Activated CD4-positive, alpha-beta T cell treated with anti-CD3 and anti-CD28 coated beads, Interleukin-2, amount 50 U/mL, for 24 hours (primary cell): ENCODE results near the gene SCARF2.
"Not testable (repeated sequence)": the region's sequence is repeated elsewhere in the genome, so short reads cannot be mapped to it uniquely, and the experiment has no call there.

ENCODE experiments used
- DNase-seq, 2 donors: peaks; one replicate each; pipeline ENCODE4 v3.0.0-alpha.2; 2020; ENCODE audit warnings: low read depth in 1 of 2, low spot score in 1 of 2

SCARF2 gene

DNA sequence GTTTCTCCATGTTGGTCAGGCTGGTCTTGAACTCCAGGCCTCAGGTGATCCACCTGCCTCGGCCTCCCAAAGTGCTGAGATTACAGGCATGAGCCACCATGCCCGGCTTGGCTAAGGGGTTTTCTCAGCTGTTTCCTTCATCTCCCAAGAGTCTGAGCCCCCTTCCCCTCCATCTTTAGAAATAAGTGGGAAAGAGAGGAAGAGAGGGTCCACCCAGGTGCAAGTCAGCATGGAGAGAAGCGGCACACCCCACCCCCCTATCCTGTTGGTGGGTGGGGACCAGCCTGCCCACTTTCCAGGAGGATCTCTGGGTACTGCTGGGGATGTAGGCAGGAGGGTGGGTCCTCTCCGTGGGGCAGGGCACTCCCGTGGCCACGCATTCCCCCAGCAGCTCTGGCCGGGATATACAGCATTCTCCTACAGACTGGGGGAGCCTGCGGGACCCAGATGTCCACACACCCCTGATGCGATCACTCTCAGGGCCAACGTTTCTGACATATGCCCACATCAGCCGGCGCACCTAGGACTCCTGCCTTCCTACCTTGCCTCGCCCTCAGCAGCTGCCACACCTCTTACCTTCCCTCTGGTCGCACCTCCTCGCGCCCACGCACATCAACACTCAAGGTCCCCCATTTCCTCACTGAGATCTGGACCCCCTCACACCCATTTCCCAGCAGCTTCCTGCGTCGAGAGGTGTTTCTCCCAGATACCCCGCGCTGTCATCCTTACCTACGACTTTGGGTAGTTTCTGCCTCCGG, 8.9 kb downstream of the SCARF2 start:
- DNase-seq: no peak

DNA sequence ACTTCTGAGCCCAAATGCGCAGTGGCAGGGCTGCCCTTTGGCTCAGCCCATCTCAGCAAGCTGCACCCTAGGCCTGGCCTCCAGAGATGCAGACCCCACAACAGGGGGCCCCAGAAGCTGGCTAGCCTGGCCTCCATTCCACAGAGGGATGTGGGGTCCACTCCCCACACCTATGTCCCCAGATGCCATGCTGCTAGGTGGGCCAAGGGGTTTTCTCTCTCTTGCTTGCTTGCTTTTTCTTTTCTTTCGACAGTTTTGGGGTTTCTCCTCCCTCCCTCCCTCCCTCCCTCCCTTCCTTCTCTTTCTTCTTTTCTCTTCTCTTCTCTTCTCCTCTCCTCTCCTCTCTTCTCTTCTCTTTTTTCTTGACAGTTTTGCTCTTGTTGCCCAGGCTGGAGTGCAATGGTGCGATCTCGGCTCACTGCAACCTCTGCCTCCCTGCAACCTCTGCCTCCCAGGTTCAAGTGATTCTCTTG, 9.6 kb downstream of the SCARF2 start:
- DNase-seq: no peak

DNA sequence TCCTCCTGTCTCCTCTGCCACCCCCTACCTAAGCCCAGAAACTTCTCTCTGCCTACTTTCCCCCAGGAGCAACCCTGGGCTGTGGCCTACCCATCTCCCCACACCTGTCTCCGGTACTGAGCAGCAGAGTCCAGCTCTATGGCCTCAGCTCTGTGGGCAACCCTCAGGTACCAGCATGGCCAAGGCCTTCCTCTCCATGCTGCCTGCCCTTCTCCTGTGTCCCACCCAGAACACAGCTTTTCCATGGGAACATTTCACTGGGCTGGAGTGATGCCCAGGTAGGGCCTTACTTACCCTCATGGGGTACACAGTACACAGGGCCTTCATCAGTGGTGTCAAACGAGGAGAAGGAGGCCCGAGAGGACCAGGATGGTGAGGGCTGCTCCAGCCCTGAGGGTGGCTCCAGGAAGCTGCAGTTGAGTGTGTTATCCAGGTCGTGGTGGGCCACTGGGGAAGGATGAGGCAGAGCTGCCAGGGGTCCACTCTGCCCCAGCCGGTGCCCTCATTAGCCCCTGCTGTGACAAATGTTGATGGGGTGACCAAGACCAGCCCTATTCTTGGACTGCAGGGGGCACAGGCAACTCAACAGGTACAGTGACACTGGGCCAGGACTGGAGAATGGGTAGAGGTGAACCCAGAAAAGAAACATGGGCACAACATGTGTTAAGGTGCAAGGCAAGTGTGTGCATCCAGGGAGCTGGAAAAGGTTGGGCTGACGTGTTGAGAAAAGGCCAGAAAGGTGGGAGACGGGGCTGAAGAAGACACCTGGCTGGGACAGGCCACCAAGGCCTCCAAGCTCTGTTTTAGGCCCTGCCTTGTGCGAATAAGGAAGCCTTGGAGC, 10.3 kb downstream of the SCARF2 start:
- DNase-seq: no peak

DNA sequence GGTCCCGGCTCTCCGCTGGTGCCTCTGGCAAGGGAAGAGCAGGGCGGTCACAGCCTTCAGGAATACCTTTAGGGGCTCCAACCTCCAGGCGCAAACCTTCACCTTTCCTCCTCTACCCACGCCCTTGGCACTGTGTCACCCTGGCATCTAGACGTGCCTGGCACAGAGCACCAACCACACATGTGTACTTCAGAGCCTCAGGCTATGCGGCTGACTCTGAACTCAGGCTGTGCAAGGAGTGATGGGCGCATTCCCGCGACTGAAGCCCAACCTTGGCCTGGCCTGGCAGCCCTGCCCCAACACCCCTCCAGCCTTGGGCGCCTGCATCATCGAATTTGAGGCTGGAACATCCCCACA, 11.4 kb downstream of the SCARF2 start:
- DNase-seq: no peak

DNA sequence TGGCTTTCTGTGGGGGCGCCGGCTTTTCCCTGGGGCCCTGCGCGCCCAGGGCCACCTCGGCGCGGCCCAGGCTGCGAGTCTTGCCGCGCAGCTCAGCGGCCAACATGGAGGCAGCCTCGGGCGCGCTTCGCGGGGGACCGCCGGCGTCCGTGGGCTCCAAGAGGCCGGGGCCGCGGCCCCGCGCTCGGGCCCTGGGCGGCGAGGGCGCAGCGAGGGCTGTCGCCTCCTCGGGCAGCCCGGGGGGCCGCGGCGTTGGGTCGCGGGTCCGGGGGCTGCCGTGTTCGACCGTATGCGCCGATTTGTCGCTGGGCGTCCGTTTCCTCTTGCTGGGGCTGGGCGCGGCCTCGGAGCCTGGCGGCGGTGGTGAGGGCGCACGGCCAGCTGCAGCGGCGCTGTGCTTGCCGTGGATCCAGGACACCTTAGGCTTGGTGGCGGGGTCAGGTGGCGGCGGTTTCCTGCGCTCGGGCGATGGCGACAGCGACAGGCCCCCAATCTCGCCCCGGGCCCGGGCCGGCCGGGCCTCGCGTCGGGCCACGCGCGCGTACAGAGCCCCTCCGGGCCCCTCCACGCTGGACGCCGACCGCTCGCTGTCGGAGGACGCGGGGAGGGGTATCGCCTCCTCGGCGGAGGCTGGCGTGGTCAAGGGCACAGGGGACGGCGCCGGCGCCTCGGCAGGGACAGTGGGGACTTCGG, 11.9 kb downstream of the SCARF2 start:
- DNase-seq: no peak

DNA sequence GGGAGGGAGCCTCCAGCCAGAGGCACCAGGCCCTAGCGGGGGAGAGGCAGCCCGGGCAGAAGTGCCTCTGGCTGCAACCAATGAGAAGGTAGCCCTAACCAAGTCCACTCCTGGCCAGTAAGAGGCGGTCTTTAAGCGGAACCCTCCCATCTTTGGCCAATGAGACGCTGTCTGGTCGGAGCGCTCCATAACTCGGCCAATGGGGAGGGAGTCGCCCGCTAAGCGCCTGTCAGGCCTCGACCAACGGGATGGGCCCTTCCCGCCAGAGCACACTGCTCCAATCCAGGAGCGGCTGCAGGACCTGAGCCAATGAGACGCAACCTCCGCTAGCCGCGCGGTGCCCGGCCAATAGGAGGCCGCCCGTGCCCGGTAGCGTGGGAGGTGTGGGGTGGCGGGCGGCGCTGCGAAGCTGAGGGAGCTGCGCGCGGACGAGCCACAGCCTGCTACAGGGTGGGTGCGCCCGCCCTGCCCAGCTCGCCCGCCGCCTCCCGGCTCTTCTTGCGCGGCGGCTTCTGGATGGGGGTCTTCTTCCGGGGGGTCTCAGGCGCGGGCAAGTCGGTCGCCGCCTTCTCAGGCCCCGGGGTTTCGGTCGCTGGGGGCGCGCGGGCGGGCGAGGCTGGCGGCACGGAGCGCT, 12.6 kb downstream of the SCARF2 start:
- DNase-seq: no peak

DNA sequence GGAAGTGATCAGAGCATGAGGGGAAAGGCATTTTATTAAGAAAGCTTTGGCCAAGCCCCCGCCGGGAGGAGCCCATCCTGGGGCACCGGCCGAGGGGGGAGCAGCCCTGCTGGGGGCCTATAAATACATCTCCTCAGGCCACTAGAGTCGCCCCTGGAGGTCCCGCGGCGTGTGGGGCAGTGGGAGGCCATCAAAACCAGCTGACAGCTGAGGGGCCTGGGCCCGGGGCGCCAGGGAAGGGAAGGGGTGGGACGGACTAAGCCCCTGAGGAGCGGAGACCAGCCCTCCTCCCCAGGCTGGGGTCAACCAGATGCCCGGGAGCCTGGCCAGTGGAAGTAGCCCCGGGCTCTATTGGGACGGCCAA, 13.1 kb downstream of the SCARF2 start:
- DNase-seq: no peak

DNA sequence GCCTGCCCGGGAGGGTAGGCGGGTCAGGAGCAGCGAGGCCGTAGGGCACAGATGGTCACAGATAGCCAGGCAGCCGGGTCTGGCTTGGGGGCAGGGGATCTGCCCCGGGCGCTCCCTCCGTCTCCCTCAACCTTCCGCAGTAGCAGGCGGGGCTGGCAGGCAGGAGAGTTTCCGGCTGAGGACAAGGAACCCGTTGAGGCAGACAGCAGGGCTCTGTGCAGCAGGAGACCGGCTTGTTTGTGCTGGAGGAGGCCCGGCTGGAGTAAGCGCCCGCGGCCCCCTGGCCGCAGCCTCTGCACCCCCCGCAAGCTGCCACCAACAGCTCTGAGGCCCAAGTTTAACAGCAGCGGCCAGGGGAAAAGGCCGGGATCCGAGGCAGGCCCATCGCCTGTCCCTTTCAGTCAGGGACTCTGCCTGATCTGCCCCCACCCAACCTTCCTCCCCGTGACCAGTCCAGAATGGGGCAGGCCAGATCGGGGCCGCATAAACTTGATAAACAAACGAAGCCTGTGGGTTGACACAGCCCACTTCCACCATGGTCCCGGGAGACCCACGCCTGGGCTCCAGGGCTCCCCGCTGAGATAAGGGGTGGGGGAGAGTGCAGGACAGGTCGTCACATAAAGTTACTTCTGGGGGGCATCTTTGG, 13.6 kb downstream of the SCARF2 start:
- DNase-seq: no peak

DNA sequence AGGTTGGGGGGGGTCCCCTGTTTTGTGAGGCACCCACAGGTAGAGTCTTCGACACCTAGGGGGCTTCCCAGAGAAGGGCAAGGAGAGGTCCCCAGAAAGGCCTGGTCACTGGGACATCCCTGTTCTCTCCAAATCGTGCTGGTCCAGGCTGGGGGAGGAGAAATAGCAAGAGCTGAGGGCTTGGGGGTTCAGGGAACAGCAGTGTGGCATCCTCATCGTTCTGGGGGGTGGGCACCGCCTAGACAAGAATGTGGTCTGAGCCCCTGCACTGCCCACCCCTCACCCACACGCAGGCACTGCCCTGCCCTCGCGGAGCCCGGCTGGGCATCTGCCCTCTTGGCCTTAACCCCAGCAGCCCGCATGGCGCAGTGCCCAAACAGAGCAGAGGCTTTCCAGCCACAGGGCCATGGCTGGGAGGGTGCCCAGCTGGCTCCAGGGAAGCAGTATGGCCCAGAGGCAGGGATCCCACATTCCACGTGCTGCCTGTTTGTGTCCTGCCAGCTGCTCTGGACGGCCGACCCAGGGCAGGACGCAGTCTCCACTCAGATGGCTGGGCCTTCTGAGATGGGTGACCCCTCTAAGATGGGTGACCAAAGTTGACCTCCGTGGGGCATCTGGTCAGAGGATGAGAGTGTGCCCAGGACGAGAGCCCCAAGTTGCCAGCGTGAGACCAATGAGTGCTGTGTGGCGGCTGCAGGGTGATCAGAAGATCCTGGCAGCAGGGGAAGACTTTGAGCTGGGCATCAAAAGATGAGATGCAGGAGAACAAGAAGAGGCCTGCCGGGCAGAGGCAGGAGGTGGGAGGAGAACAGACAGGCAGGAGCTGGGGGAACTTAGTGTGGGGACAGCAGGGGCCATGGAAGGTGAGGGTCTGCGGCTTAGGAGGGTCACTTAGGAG, 14.4 kb downstream of the SCARF2 start:
- no peak for DNase-seq

DNA sequence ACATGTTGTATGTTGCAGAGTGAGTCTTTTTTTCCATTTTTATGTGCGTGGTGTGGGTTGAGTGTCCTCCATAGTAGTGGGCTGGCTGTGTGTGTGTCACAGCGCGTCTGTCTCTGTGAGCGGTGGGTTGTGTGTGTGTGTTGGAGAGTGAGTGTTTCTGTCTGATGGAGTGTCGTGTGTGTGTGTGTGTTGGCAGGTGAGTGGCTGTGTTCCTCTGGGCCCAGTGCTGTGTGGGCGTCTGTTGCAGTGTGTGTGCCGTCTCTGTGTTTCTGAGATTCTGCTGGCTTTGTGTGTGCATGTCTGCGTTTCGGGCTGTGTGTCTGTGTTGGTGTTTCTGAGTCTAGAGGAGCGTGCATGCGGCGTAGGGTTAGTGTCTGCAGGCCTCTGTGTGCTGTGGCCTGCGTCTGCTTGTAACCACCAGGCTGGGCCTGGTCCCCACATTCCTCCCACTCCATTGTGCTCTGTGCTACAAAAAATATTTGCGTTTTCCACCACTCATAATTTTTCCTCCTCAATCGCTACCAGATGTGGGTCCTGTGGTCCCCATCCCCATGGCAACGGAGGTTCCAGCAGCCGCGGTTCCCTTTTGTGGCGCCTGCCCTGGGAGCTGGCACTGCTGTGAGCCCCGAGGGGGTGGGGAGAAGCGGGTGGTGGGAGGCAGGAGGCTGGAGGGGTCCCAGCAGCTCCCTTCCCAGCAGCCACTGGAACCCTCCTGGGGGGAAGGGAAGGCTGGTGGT, 15.2 kb downstream of the SCARF2 start:
- DNase-seq: no peak

DNA sequence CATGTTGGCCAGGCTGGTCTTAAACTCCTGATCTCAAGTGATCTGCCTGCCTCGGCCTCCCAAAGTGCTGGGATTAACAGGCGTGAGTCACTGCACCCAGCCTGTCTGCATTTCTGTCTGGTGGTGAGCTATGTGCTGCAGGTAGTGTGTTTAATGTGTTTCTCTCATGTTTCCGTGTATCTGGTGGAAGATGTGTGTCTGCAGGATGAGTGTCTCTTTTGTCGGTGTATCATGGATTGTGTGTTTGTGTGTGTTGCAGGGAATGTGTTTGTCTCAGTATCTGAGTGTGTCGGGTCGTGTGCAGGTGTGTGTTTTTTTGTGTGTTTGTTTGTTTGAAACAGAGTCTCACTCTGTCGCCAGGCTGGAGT, 16.1 kb downstream of the SCARF2 start:
- no peak for DNase-seq

DNA sequence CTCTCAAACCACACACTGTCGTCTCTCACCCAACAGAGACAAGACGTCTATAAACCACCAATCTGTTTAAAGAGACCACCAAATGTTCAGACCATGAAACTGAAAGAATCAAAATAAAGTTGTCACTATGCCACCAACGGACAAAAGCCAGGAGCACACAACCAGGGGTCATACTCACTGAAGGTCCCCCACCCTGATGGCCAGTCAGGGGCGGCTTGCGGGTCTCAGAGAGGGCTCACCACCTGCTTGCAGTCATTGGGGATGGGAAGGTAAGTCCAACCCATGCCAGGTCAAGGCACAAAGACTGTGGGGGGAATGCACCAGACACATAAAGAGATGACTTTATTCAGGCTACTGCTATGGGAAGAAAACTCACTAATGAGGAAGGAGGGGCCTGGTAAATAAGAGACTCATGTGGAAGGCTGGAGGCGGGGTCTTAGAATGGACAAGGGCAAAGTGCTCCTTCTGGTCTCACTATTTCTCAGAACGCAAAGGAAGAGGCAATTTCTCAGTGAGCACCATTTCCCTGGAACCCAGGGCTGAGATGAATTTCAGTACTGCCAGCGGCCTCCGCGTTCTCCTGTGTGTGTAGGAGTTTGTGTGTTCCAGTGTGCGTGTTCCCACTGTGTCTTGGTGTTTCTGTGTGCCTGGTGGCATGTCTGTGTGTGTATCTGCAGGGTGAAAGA, 17.3 kb downstream of the SCARF2 start:
- DNase-seq: no peak

DNA sequence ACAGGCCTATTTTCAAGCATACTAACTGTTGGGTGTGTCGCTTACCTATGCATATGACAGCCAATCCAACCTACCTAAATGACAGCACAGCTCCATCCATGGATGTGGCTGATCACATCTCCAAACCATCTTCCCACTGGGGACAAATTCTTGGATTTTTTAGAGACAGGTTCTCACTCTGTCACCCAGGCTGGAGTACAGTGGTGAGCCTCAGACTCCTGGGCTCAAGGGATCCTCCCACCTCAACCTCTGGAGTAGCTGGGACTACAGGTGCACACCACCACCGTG, 18.0 kb downstream of the SCARF2 start:
- no peak for DNase-seq

DNA sequence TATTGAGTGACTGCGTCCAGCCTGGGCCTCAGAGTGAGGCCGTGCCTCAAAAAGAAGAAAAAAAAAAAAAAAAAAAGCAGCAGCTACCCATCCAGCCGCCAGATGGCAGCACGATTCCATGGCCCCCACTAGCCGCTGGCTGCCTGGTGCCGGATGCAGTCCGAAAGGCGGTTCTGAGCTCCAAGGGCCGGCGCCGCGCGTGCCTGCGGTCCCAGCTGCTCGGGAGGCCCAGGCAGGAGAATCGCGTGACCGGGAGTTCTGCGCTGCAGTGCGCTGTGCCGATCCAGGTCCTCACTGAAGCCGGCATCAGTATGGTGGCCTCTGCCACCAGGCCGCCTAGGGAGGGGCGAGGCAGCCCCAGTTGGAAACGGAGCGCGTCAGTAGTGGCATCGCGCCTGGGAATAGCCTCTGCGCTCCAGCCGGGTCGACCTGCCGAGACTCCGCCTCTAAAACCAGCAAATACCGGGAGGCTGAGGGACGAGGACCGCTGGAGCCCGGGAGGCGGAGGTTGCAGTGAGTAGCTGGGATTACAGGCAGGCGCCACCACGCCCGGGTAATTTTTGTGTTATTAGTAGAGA, 19.3 kb downstream of the SCARF2 start:
- DNase-seq: peak; percentile 48 to 55

DNA sequence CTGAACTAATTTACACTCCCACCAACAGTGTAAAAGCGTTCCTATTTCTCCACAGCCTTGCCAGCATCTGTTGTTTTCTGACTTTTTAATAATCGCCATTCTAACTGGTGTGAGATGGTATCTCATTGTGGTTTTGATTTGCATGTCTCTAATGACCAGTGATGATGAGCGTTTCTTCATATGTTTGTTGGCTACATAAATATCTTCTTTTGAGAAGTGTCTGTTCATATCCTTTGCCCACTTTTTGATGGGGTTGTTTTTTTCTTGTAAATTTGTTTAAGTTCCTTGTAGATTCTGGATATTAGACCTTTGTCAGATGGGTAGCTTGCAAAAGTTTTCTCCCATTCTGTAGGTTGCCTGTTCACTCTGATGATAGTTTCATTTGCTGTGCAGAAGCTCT, 21.9 kb downstream of the SCARF2 start:
- DNase-seq: not testable (repeated sequence)

DNA sequence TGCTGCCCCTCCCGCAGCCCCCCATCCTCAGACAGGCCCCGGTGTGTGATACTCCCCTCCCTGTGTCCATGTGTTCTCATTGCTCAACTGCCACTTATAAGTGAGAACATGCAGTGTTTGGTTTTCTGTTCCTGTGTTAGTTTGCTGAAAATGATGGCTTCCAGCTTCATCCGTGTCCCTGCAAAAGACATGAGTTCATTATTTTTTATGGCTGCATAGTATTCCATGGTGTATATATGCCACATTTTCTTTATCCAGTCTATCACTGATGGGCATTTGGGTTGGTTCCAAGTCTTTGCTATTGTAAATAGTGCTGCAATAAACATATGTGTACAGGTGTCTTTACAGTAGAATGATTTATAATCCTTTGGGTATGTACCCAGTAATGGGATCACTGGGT, 22.4 kb downstream of the SCARF2 start:
- DNase-seq: not testable (repeated sequence)

DNA sequence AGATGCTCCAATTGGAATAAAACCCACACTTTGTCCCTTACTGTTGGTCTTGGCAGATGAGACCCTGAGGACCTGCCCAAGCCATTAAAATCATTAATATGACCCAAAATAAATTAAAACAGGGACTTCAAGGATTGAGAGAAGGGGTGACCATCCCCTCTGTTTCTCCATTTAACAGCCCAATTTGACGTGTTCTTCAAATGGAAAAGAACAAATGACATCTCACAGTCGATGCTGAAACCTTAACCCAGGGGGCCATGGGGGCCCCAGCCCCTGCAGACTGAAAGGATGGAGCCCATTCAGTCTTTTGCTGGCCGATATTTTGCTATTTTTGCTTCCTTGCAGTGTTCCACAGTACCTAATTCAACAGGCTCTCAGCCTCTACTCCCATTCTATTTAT, 23.2 kb downstream of the SCARF2 start:
- no peak for DNase-seq

DNA sequence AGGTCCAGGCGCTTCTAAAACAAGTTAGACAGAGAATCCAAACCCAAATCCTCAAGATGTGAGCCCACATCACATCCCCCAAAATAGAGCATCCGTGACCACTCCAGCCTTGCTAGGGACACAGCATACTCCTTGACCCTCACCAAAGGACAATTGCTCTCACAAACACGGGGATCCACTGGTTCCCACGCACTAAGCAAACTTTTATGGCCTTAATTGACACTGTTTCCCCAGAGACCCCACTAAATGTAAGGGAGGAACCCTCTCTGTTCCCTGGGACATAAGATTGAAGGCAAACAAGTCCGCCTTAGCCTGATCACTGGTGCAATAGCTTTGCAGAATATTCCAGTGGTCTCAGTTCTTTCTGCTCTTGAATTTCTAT, 23.6 kb downstream of the SCARF2 start:
- DNase-seq: no peak
